GM18951 (cell line): Measurements from ENCODE around the gene GSTT2B.
A peak's percentile ranks its signal among the peaks of the same experiment; 100 is the strongest.
"Not testable (repeated sequence)": the region's sequence is repeated elsewhere in the genome, so short reads cannot be mapped to it uniquely, and the experiment has no call there.

Experiments used
- POLR2A ChIP-seq: IDR thresholded peaks from 4 replicates; pipeline ENCODE4 v1.6.1; 2011; ENCODE audit warnings: mild to moderate bottlenecking; ENCODE audit not compliant: insufficient read length, insufficient read depth; ENCODE audit errors: extremely low read depth
- in situ Hi-C: fragments of 300-500 bp; cut with MboI; formaldehyde crosslinking; loops from one replicate; pipeline ENCODE4 v1.12.0; 2022; ENCODE audit warnings: low sequenced_read_pairs, mixed read lengths, inconsistent platforms; ENCODE audit not compliant: unreplicated experiment

Gene GSTT2B

DNA sequence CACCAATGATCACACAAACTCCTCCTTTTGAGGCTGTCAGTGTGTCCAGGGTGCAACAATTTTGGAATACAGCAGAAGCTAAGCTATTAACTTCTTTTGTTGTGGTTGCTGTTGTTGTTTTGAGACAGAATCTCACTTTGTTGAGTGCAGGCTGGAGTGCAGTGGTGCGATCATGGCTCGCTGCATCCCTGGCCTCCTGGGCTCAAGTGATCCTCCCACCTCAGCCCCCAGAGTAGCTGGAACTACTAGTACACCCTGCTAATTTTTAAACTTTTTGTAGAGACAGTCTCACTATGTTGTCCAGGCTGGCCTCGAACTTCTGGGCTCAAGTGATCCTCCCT lies 22.0 kb downstream of the GSTT2B start:
- TF ChIP-seq POLR2A = no peak
- in situ Hi-C loops = no loop called here

- no peak for TF ChIP-seq POLR2A
- in situ Hi-C loops = no loop called here
Observed at GRCh38 chr22:23938328-23939016, 22.5 kb downstream of the GSTT2B start.

- in situ Hi-C loops = no loop called here
- no peak for TF ChIP-seq POLR2A
Observed at GRCh38 chr22:23926561-23926960, 34.4 kb downstream of the GSTT2B start.

DNA sequence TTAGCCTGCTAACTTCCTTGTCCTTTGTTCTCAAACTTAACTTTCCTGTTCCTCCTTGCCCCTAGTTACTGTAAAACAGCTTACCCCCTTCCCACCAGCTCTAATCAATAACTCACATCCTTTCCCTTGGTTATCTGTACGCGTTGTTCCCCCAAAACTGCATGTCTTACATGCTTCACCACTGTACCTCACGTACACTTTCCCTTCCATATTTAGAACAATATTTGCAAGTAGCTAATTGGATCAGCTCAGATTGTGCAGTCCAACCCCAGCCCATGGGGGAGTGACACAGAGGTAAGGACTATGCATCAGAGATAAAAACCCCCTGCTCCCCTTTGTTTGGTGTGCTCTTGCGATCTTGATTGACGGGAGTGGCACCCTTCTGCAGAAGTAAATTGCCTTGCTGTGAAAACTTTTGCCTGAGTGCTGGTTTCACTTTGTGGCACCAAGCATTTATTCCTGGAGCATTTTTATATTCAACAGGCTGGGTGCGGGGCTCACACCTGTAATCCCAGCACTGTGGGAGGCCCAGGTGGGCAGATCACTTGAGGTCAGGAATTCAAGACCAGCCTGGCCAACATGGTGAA lies 35.9 kb downstream of the GSTT2B start:
- in situ Hi-C loops = no loop called here
- no peak for TF ChIP-seq POLR2A

DNA sequence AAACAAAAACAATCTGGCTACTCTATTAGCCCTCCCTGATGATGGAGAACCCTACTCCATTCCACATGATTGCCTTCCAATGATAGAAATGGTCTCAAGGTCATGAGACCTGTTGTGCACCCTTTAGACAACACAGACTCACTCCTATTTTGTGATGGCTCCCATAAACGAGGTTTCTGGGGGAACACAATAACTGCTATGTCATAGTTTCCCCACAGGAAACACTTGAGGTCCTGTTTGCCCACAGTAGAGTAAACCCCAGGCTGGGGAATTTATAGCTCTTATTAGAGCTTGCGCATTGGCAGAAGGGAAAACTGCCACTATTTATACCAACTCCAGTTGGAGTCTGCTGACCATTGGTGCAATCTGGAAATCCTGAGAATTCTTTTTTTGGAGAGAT lies 38.1 kb downstream of the GSTT2B start:
- TF ChIP-seq POLR2A = no peak
- in situ Hi-C loops = no loop called here

- in situ Hi-C loops = not testable (repeated sequence)
Observed at GRCh38 chr22:23921586-23922201, 39.3 kb downstream of the GSTT2B start.

DNA sequence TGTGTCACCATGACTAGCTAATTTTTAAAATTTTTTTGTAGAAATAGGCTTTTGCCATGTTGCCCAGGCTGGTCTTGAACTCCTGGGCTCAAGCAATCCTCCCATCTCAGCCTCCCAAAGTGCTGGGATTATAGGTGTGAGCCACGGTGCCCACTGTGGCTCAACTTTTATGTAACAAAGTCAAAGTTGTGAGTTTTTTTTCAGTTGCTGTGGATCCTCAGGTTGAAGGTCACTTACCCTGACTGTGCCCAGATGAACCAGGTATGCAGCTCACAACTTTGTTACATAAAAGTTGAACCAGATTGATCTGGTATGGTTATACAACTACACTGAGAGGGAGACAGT lies 40.8 kb downstream of the GSTT2B start:
- in situ Hi-C loops = not testable (repeated sequence)

DNA sequence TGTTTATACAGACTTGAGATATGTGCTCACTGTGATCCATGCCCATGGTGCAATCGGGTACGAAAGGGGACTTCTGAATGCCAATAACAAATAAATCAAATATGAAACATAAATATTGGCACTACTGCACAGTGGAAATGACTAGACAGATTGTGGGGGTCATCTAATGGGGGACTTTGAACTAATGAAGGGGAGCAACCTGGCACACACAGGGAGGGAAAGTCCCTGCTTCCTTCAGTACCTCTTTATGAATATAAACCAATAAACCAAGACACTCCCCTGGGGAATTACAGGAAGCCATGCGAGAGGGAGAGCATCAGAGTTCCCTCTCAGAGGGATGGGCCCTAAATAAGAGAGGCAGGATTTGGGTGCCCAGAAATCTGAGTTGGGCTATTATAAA lies 45.7 kb downstream of the GSTT2B start:
- in situ Hi-C loops = no loop called here
- no peak for TF ChIP-seq POLR2A

GRCh38 chr22:23913661-23914353 lies 47.2 kb downstream of the GSTT2B start:
- peak; percentile 96 for TF ChIP-seq POLR2A
- in situ Hi-C loops = no loop called here

DNA sequence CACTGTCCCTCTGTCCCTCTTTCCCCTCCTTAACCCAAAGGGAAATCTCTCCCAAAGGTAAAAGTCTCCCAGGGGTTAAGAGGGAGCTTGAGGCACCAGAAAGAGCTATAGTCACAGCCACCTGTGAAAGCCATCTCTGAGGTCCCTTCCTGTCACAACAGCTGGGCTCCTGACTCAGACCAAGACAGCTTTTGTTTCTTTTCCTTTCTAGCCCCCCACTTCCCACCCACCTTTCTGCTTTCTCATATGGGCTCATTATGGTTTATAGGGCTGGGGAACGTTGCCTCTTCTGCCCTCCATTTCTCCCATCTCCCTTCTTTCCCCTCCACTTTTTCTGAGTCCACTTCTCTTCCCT lies 47.7 kb downstream of the GSTT2B start:
- in situ Hi-C loops = no loop called here
- no peak for TF ChIP-seq POLR2A

DNA sequence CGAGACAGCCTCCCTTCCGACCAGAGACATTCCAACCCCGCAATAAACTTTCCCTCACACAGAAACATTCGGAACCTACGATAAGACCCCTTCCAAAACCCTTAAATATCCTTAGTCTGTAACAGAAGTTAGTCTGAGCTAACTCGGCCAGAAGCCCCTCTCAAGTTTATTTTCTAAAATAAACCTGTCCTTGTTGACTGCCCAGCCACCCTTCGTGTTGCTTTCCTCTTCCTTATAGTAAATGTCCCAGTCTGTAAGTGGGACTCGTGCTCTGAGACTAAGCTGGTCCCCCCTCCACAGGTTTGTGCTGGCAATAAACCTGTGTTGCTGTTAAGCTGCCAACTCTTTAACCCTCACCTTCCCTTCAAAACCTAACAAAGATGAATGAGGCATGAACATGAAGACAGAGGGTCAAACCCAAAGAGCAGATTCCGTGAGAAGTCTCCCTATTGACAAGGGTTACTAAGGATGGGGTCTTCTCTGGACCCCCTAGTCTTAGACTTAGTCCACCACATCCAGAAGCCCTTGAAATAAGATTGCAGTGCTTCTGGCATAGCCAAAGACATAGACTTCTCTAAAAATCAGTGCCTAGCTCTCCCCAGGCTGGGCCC lies 48.6 kb downstream of the GSTT2B start:
- in situ Hi-C loops = no loop called here
- TF ChIP-seq POLR2A = no peak

- in situ Hi-C loops = no loop called here
- TF ChIP-seq POLR2A = no peak
Observed at GRCh38 chr22:23911318-23911980, 49.5 kb downstream of the GSTT2B start.

GRCh38 chr22:23910496-23911190 lies 50.4 kb downstream of the GSTT2B start:
- TF ChIP-seq POLR2A = no peak
- in situ Hi-C loops = no loop called here
